Osteoblast (primary cell): ENCODE results near the gene GAS6. TPM values are rescaled to one million over a fixed set of nuclear protein-coding genes. Genes with fewer than 3 reads are reported as not detected.

Experiments used
- DNase-seq: peaks from one replicate; pipeline ENCODE4 v3.0.0; 2011; ENCODE audit warnings: low spot score, mixed read lengths; ENCODE audit not compliant: insufficient read length; ENCODE audit errors: missing footprints
- H2AFZ ChIP-seq: 2 replicates; pipeline ENCODE4 v1.6.0; 2011; ENCODE audit warnings: mild to moderate bottlenecking, low read length
- H3K27ac ChIP-seq: 2 replicates; pipeline ENCODE4 v1.5.1; 2011; ENCODE audit warnings: mild to moderate bottlenecking, low read depth, low read length, moderate library complexity
- H3K27me3 ChIP-seq: 2 replicates; pipeline ENCODE4 v1.6.0; 2012; ENCODE audit warnings: mild to moderate bottlenecking, control low read depth, inconsistent platforms, low read length, moderate library complexity; ENCODE audit not compliant: insufficient read depth
- H3K36me3 ChIP-seq: 2 replicates; pipeline ENCODE4 v1.5.1; 2011; ENCODE audit warnings: mild to moderate bottlenecking, low read length, control low read depth, moderate library complexity; ENCODE audit not compliant: insufficient read depth
- H3K4me1 ChIP-seq: 2 replicates; pipeline ENCODE4 v1.5.1; 2011; ENCODE audit warnings: mild to moderate bottlenecking, low read length, control low read depth, moderate library complexity; ENCODE audit not compliant: insufficient read depth
- H3K4me2 ChIP-seq: 2 replicates; pipeline ENCODE4 v1.6.0; 2011; ENCODE audit warnings: mild to moderate bottlenecking, low read length; ENCODE audit not compliant: insufficient read depth
- H3K4me3 ChIP-seq: fragments of 200-600 bp; sonication (generic); 3 replicates; pipeline ENCODE4 v1.5.1; 2012; ENCODE audit warnings: mild to moderate bottlenecking, low read length, inconsistent platforms; ENCODE audit not compliant: insufficient read depth
- H3K79me2 ChIP-seq: 2 replicates; pipeline ENCODE4 v1.6.0; 2012; ENCODE audit warnings: mild to moderate bottlenecking, low read length, control low read depth, inconsistent platforms; ENCODE audit not compliant: insufficient read depth
- H3K9me3 ChIP-seq: 2 replicates; pipeline ENCODE4 v1.5.1; 2011; ENCODE audit warnings: low read depth, low read length, control low read depth
- H4K20me1 ChIP-seq: 2 replicates; pipeline ENCODE4 v1.6.0; 2012; ENCODE audit warnings: mild to moderate bottlenecking, low read length, control low read depth; ENCODE audit not compliant: insufficient read depth
- CTCF ChIP-seq: IDR thresholded peaks from 2 replicates; pipeline ENCODE4 v1.5.1; 2011; ENCODE audit warnings: mild to moderate bottlenecking, low read depth, low read length, moderate library complexity; ENCODE audit errors: extremely low read depth
- total RNA-seq: library from RNA; depleted of rRNA; stranded (reverse); fragments of >200 nt; gene quantifications from 2 replicates; pipeline ENCODE4 v1.2.3, GENCODE V29; 2012

Gene GAS6
- total RNA-seq, 1 donor: 417 TPM

- Histone ChIP-seq H3K36me3 (no peaks in the 10 kb centered on the region), H2AFZ (no peak overlapping the region), H3K79me2 (no peaks in the 10 kb centered on the region), H3K27me3 (peaks cover 7% of the 10 kb centered on the region), H3K4me2 (peak overlapping the region; percentile 52), H4K20me1 (no peaks in the 10 kb centered on the region), H3K9me3 (no peaks in the 10 kb centered on the region), H3K27ac (peak overlapping the region; percentile 47), H3K4me3 (peak overlapping the region; percentile 25), H3K4me1 (peaks cover 29% of the 10 kb centered on the region)
- no peak for DNase-seq
- no peak for TF ChIP-seq CTCF
Measured at GRCh38 chr13:113783966-113784644, 79.8 kb downstream of the GAS6 start.

- H3K36me3 ChIP-seq: no peaks in the 10 kb centered on the region
Measured at GRCh38 chr13:113783200-113783881, 80.5 kb downstream of the GAS6 start.

GRCh38 chr13:113782472-113782871 is 81.4 kb downstream of the GAS6 start:
- DNase-seq: peak; percentile 37

More at GRCh38 chr13:113783200-113783881, 80.5 kb downstream of the GAS6 start:
- Histone ChIP-seq H4K20me1 (no peaks in the 10 kb centered on the region), H3K4me1 (peaks cover 29% of the 10 kb centered on the region), H3K79me2 (no peaks in the 10 kb centered on the region), H3K27ac (no peak overlapping the region), H3K4me2 (no peak overlapping the region), H3K4me3 (no peak overlapping the region), H2AFZ (no peak overlapping the region), H3K27me3 (peaks cover 12% of the 10 kb centered on the region), H3K9me3 (no peaks in the 10 kb centered on the region)
- no peak for DNase-seq
- TF ChIP-seq CTCF: no peak

More at GRCh38 chr13:113782472-113782871, 81.4 kb downstream of the GAS6 start:
- no peak for TF ChIP-seq CTCF
- Histone ChIP-seq H4K20me1 (no peaks in the 10 kb centered on the region), H3K79me2 (no peaks in the 10 kb centered on the region), H3K4me3 (no peak overlapping the region), H3K4me2 (no peak overlapping the region), H3K4me1 (peaks cover 29% of the 10 kb centered on the region), H2AFZ (no peak overlapping the region), H3K27ac (no peak overlapping the region), H3K27me3 (peaks cover 20% of the 10 kb centered on the region), H3K9me3 (no peaks in the 10 kb centered on the region), H3K36me3 (no peaks in the 10 kb centered on the region)
